OCI-LY3 (cell line): ENCODE data around the gene SAMSN1.

Source experiments
- H2AFZ ChIP-seq: fragments of 200-600, 300-600 bp; shearing (Covaris generic); 2 replicates; pipeline ENCODE4 v1.6.0; 2014; ENCODE audit warnings: antibody characterized with exemption, low read depth, low read length
- H3K27ac ChIP-seq: fragments of 200-600, 300-600 bp; sonication (generic); 2 replicates; pipeline ENCODE4 v1.5.1; 2014; ENCODE audit warnings: mild to moderate bottlenecking, low read length, moderate library complexity, mixed read lengths
- H3K27me3 ChIP-seq: fragments of 200-600, 300-600 bp; sonication (generic); 2 replicates; pipeline ENCODE4 v1.6.1; 2014; ENCODE audit warnings: low read depth, low read length, mixed read lengths
- H3K36me3 ChIP-seq: fragments of 200-600, 300-600 bp; sonication (generic); replicated peaks from 2 replicates; pipeline ENCODE3; 2014; ENCODE audit warnings: low read depth, low read length, mixed read lengths
- H3K4me1 ChIP-seq: fragments of 300-600, 200-600 bp; sonication (generic); 2 replicates; pipeline ENCODE4 v1.6.1; 2014; ENCODE audit warnings: low read length, mixed read lengths
- H3K4me2 ChIP-seq: fragments of 200-600, 300-600 bp; sonication (generic); 2 replicates; pipeline ENCODE4 v1.6.1; 2014; ENCODE audit warnings: low read length, mixed read lengths
- H3K4me3 ChIP-seq: fragments of 300-600, 200-600 bp; sonication (generic); 2 replicates; pipeline ENCODE4 v1.5.1; 2014; ENCODE audit warnings: antibody characterized with exemption, mild to moderate bottlenecking, low read length, moderate library complexity
- H3K79me2 ChIP-seq: fragments of 300-600, 200-600 bp; shearing (Covaris generic); 2 replicates; pipeline ENCODE4 v1.6.1; 2014; ENCODE audit warnings: mild to moderate bottlenecking, low read length, mixed read lengths
- H3K9ac ChIP-seq: fragments of 300-600, 200-600 bp; shearing (Covaris generic); 2 replicates; pipeline ENCODE4 v1.6.0; 2014; ENCODE audit warnings: mild to moderate bottlenecking, low read length, moderate library complexity
- H3K9me3 ChIP-seq: fragments of 200-600, 300-600 bp; shearing (Covaris generic); 2 replicates; pipeline ENCODE4 v1.6.1; 2014; ENCODE audit warnings: low read length, mixed read lengths; ENCODE audit not compliant: insufficient read depth
- H4K20me1 ChIP-seq: fragments of 200-600, 300-600 bp; sonication (generic); 2 replicates; pipeline ENCODE4 v1.6.1; 2016; ENCODE audit warnings: low read length, mixed read lengths; ENCODE audit not compliant: insufficient read depth
- CTCF ChIP-seq: fragments of 200-600, 300-600 bp; sonication (generic); IDR thresholded peaks from 2 replicates; pipeline ENCODE4 v1.5.1; 2014; ENCODE audit warnings: antibody characterized with exemption, low read length, low read depth
- EZH2phosphoT487 ChIP-seq: fragments of 200-600 bp; shearing (Covaris generic); IDR thresholded peaks from 2 replicates; pipeline ENCODE4 v1.6.1; 2018; ENCODE audit warnings: antibody characterized with exemption, mixed run types, low read depth

SAMSN1 gene

GRCh38 chr21:14469641-14470040 is 76.5 kb downstream of the SAMSN1 start:
- H3K9me3 ChIP-seq, result no peaks in the 10 kb centered on the region
- H4K20me1 ChIP-seq, result no peaks in the 10 kb centered on the region
- TF ChIP-seq EZH2phosphoT487 (no peak), CTCF (no peak)
- H3K9ac ChIP-seq, result no peak overlapping the region
- H3K36me3 ChIP-seq, result no peaks in the 10 kb centered on the region
- H3K4me3 ChIP-seq, result no peak overlapping the region
- no peaks in the 10 kb centered on the region for H3K4me1 ChIP-seq
- H3K27ac ChIP-seq, result no peak overlapping the region
- H3K79me2 ChIP-seq, result no peaks in the 10 kb centered on the region
- no peak overlapping the region for H3K4me2 ChIP-seq
- H2AFZ ChIP-seq, result no peak overlapping the region
- H3K27me3 ChIP-seq, result no peaks in the 10 kb centered on the region

GRCh38 chr21:14466715-14467114 is 79.4 kb downstream of the SAMSN1 start:
- H3K27me3 ChIP-seq, result no peaks in the 10 kb centered on the region
- no peaks in the 10 kb centered on the region for H3K79me2 ChIP-seq
- no peaks in the 10 kb centered on the region for H3K36me3 ChIP-seq
- H3K9me3 ChIP-seq, result no peaks in the 10 kb centered on the region
- H4K20me1 ChIP-seq, result no peaks in the 10 kb centered on the region
- H3K4me1 ChIP-seq, result no peaks in the 10 kb centered on the region
- no peak overlapping the region for H3K9ac ChIP-seq
- H3K4me3 ChIP-seq, result no peak overlapping the region
- H2AFZ ChIP-seq, result no peak overlapping the region
- H3K27ac ChIP-seq, result no peak overlapping the region
- H3K4me2 ChIP-seq, result no peak overlapping the region
- no peak for TF ChIP-seq EZH2phosphoT487

GRCh38 chr21:14457762-14458161 is 88.4 kb downstream of the SAMSN1 start:
- Histone ChIP-seq H3K79me2 (no peaks in the 10 kb centered on the region), H3K36me3 (no peaks in the 10 kb centered on the region), H3K9me3 (no peaks in the 10 kb centered on the region), H3K4me2 (no peak overlapping the region), H2AFZ (no peak overlapping the region), H3K4me1 (peaks cover 22% of the 10 kb centered on the region), H3K4me3 (no peak overlapping the region), H4K20me1 (no peaks in the 10 kb centered on the region), H3K9ac (no peak overlapping the region), H3K27me3 (no peaks in the 10 kb centered on the region), H3K27ac (no peak overlapping the region)
- no peak for TF ChIP-seq CTCF
- no peak for TF ChIP-seq EZH2phosphoT487

GRCh38 chr21:14456911-14457310 is 89.2 kb downstream of the SAMSN1 start:
- no peak overlapping the region for H3K27ac ChIP-seq
- TF ChIP-seq EZH2phosphoT487 (no peak), CTCF (no peak)
- no peaks in the 10 kb centered on the region for H4K20me1 ChIP-seq
- no peaks in the 10 kb centered on the region for H3K27me3 ChIP-seq
- H3K9ac ChIP-seq, result no peak overlapping the region
- no peak overlapping the region for H3K4me3 ChIP-seq
- peaks cover 22% of the 10 kb centered on the region for H3K4me1 ChIP-seq
- no peaks in the 10 kb centered on the region for H3K36me3 ChIP-seq
- no peak overlapping the region for H2AFZ ChIP-seq
- no peaks in the 10 kb centered on the region for H3K9me3 ChIP-seq
- H3K4me2 ChIP-seq, result no peak overlapping the region
- H3K79me2 ChIP-seq, result no peaks in the 10 kb centered on the region
